ENCODE results near the gene EIF4H. TPM values are rescaled to one million over a fixed set of nuclear protein-coding genes. Genes with fewer than 3 reads are reported as not detected.

EIF4H gene
- total and polyA plus RNA-seq, 2 of the 8 experiments (the other 6 are each of a cell fraction or from before 2014, with no cell fraction given), result 323 to 382 TPM

DNA sequence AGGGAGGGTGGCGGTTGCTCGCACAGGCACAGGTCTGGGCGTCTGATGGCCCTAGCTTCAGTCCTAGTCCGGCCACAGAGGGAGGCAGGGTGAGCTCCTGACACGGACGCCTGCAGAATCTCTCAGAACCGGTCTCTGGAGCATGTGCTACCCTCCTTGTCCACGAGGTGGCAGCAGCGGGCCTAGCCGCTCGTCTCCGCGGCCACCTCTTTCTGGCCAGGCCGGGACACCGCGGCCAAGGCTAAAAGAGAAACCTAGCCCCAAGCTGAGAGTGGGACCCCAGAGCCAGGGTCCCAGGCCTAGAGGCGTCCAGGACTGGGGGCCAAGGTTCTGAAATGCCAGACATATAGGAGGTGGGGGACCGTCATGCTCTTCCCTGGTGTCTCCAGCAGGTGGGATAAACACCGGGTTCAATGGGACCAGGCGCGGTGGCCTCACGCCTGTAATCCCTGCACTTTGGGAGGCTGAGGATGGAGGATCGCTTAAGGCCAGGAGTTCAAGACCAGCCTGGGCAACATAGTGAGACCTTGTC lies 32.5 kb downstream of the EIF4H start (continued):
- TF ChIP-seq, protein P1, sequence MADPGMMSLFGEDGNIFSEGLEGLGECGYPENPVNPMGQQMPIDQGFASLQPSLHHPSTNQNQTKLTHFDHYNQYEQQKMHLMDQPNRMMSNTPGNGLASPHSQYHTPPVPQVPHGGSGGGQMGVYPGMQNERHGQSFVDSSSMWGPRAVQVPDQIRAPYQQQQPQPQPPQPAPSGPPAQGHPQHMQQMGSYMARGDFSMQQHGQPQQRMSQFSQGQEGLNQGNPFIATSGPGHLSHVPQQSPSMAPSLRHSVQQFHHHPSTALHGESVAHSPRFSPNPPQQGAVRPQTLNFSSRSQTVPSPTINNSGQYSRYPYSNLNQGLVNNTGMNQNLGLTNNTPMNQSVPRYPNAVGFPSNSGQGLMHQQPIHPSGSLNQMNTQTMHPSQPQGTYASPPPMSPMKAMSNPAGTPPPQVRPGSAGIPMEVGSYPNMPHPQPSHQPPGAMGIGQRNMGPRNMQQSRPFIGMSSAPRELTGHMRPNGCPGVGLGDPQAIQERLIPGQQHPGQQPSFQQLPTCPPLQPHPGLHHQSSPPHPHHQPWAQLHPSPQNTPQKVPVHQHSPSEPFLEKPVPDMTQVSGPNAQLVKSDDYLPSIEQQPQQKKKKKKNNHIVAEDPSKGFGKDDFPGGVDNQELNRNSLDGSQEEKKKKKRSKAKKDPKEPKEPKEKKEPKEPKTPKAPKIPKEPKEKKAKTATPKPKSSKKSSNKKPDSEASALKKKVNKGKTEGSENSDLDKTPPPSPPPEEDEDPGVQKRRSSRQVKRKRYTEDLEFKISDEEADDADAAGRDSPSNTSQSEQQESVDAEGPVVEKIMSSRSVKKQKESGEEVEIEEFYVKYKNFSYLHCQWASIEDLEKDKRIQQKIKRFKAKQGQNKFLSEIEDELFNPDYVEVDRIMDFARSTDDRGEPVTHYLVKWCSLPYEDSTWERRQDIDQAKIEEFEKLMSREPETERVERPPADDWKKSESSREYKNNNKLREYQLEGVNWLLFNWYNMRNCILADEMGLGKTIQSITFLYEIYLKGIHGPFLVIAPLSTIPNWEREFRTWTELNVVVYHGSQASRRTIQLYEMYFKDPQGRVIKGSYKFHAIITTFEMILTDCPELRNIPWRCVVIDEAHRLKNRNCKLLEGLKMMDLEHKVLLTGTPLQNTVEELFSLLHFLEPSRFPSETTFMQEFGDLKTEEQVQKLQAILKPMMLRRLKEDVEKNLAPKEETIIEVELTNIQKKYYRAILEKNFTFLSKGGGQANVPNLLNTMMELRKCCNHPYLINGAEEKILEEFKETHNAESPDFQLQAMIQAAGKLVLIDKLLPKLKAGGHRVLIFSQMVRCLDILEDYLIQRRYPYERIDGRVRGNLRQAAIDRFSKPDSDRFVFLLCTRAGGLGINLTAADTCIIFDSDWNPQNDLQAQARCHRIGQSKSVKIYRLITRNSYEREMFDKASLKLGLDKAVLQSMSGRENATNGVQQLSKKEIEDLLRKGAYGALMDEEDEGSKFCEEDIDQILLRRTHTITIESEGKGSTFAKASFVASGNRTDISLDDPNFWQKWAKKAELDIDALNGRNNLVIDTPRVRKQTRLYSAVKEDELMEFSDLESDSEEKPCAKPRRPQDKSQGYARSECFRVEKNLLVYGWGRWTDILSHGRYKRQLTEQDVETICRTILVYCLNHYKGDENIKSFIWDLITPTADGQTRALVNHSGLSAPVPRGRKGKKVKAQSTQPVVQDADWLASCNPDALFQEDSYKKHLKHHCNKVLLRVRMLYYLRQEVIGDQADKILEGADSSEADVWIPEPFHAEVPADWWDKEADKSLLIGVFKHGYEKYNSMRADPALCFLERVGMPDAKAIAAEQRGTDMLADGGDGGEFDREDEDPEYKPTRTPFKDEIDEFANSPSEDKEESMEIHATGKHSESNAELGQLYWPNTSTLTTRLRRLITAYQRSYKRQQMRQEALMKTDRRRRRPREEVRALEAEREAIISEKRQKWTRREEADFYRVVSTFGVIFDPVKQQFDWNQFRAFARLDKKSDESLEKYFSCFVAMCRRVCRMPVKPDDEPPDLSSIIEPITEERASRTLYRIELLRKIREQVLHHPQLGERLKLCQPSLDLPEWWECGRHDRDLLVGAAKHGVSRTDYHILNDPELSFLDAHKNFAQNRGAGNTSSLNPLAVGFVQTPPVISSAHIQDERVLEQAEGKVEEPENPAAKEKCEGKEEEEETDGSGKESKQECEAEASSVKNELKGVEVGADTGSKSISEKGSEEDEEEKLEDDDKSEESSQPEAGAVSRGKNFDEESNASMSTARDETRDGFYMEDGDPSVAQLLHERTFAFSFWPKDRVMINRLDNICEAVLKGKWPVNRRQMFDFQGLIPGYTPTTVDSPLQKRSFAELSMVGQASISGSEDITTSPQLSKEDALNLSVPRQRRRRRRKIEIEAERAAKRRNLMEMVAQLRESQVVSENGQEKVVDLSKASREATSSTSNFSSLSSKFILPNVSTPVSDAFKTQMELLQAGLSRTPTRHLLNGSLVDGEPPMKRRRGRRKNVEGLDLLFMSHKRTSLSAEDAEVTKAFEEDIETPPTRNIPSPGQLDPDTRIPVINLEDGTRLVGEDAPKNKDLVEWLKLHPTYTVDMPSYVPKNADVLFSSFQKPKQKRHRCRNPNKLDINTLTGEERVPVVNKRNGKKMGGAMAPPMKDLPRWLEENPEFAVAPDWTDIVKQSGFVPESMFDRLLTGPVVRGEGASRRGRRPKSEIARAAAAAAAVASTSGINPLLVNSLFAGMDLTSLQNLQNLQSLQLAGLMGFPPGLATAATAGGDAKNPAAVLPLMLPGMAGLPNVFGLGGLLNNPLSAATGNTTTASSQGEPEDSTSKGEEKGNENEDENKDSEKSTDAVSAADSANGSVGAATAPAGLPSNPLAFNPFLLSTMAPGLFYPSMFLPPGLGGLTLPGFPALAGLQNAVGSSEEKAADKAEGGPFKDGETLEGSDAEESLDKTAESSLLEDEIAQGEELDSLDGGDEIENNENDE (IDR thresholded peaks at IDR 0.05; ENCODE audit: insufficient replicate concordance, low read length), result no peak
- TF ChIP-seq, protein P2, sequence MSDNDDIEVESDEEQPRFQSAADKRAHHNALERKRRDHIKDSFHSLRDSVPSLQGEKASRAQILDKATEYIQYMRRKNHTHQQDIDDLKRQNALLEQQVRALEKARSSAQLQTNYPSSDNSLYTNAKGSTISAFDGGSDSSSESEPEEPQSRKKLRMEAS (IDR thresholded peaks at IDR 0.05), result peak; percentile 54
- TF ChIP-seq KDM5A (IDR thresholded peaks at IDR 0.05; ENCODE audit: low read length) (no peak), KDM1A (IDR thresholded peaks at IDR 0.05; ENCODE audit: borderline replicate concordance, low read length) (peak; percentile 41; the same call in 1 of the 2 replicates), RAD21 (IDR thresholded peaks at IDR 0.05 in 1 of 2, conservative IDR thresholded peaks at IDR 0.05 in 1 of 2; ENCODE audit: low read depth in 2 of 2, low read length in 2 of 2) (peak; percentile 82 to 89)
- TF ChIP-seq, protein P3, sequence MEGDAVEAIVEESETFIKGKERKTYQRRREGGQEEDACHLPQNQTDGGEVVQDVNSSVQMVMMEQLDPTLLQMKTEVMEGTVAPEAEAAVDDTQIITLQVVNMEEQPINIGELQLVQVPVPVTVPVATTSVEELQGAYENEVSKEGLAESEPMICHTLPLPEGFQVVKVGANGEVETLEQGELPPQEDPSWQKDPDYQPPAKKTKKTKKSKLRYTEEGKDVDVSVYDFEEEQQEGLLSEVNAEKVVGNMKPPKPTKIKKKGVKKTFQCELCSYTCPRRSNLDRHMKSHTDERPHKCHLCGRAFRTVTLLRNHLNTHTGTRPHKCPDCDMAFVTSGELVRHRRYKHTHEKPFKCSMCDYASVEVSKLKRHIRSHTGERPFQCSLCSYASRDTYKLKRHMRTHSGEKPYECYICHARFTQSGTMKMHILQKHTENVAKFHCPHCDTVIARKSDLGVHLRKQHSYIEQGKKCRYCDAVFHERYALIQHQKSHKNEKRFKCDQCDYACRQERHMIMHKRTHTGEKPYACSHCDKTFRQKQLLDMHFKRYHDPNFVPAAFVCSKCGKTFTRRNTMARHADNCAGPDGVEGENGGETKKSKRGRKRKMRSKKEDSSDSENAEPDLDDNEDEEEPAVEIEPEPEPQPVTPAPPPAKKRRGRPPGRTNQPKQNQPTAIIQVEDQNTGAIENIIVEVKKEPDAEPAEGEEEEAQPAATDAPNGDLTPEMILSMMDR (IDR thresholded peaks at IDR 0.05; ENCODE audit: control extremely low read depth in 1 of 3, insufficient read depth in 1 of 3, low read depth in 1 of 3, low read length in 3 of 3), result peak; percentile 93 to 99 (median 95)

All from H1 (cell line).